Measurements from ENCODE around the gene BRINP1.

- no peak for TF ChIP-seq CTCF (IDR thresholded peaks at IDR 0.05 in 2 of 3, conservative IDR thresholded peaks at IDR 0.05 in 1 of 3; ENCODE audit: control insufficient read depth in 2 of 3, extremely low read depth in 1 of 3, insufficient read depth in 1 of 3, low read depth in 3 of 3, low read length in 3 of 3)
- TF ChIP-seq POLR2AphosphoS2 (IDR thresholded peaks at IDR 0.05; ENCODE audit: low read depth, low read length), result no peak
- no peak for TF ChIP-seq CHD1 (IDR thresholded peaks at IDR 0.05; ENCODE audit: low read depth, low read length)
- TF ChIP-seq CEBPB (IDR thresholded peaks at IDR 0.05; ENCODE audit: borderline replicate concordance in 1 of 2, low read depth in 2 of 2, low read length in 2 of 2), result no peak
- TF ChIP-seq MXI1 (IDR thresholded peaks at IDR 0.05; ENCODE audit: low read depth, low read length), result no peak
Observed at GRCh38 chr9:119272500-119273211, 96.6 kb downstream of the BRINP1 start.

Data from GM12878 (cell line).